ENCODE measurements around the gene GLRX. TPM values are rescaled to one million over a fixed set of nuclear protein-coding genes. Genes with fewer than 3 reads are reported as not detected.

GLRX gene
- total and polyA plus RNA-seq, 11 donors = 69.7 to 293 (median 116) TPM

GRCh38 chr5:95788493-95788892 is 34.0 kb downstream of the GLRX start:
- H3K36me3 ChIP-seq = peaks cover 0 to 82% (median 51%) of the 10 kb centered on the region in 9 donors

GRCh38 chr5:95786821-95787418 is 35.6 kb downstream of the GLRX start:
- H3K9me3 ChIP-seq = no peaks in the 10 kb centered on the region
- peaks cover 0 to 68% (median 38%) of the 10 kb centered on the region in 9 donors for H3K36me3 ChIP-seq
- H3K4me1 ChIP-seq = peaks cover 0 to 28% (median 10%) of the 10 kb centered on the region in 12 donors
- H3K27me3 ChIP-seq = no peaks in the 10 kb centered on the region
- TF ChIP-seq POLR2A (IDR thresholded peaks at IDR 0.05) = no peak
- no peak for TF ChIP-seq CTCF (IDR thresholded peaks at IDR 0.05)
- 61 to 81% (median 79%) methylated on average over 3 of the region's 3 CpGs for WGBS, 4 donors
- ATAC-seq (no peak), DNase-seq (no peak)
- intact Hi-C loops (cut with DNase I) = loop anchor here in 4 of 10 donors (10.0 kb wide), 2 partner anchors 122 to 548 kb away; no protein-coding TSS in a partner anchor
- H3K4me3 ChIP-seq = no peak overlapping the region
- peak overlapping the region in 2 of 12 donors; percentile 1 to 28 for H3K27ac ChIP-seq

More at GRCh38 chr5:95788493-95788892, 34.0 kb downstream of the GLRX start:
- H3K9me3 ChIP-seq = no peaks in the 10 kb centered on the region
- no peak overlapping the region for H3K27ac ChIP-seq
- DNase-seq = no peak
- ATAC-seq = no peak
- peaks cover 0 to 28% (median 10%) of the 10 kb centered on the region in 12 donors for H3K4me1 ChIP-seq
- intact Hi-C loops (cut with DNase I) = loop anchor here in 5 of 10 donors (2.0 to 10.0 kb wide), 3 partner anchors 54 to 546 kb away; no protein-coding TSS in a partner anchor
- WGBS, 4 donors = 91 to 94% (median 92%) methylated on average over 8 of the region's 8 CpGs
- no peak for TF ChIP-seq CTCF (IDR thresholded peaks at IDR 0.05)
- no peak for TF ChIP-seq POLR2A (IDR thresholded peaks at IDR 0.05)
- H3K27me3 ChIP-seq = no peaks in the 10 kb centered on the region
- H3K4me3 ChIP-seq = no peak overlapping the region

- intact Hi-C loops (cut with DNase I) = loop anchor here in 7 of 10 donors (5.0 to 10.0 kb wide), 7 partner anchors 33 to 553 kb away; partner anchors contain the start of gene RFESD (in 1 of the 7)
- WGBS, 4 donors = 57 to 67% (median 63%) methylated on average over 9 of the region's 9 CpGs
- H3K36me3 ChIP-seq = peaks cover 0 to 55% (median 26%) of the 10 kb centered on the region in 9 donors
- H3K27me3 ChIP-seq = no peaks in the 10 kb centered on the region
- DNase-seq (no peak), ATAC-seq (peak; percentile 20 to 52 (median 42))
- no peaks in the 10 kb centered on the region for H3K9me3 ChIP-seq
- peaks cover 0 to 50% (median 20%) of the 10 kb centered on the region in 12 donors for H3K4me1 ChIP-seq
- H3K27ac ChIP-seq = peak overlapping the region in 9 of 12 donors; percentile 8 to 56 (median 30)
- H3K4me3 ChIP-seq = no peak overlapping the region
- TF ChIP-seq POLR2A (IDR thresholded peaks at IDR 0.05) = no peak
- no peak for TF ChIP-seq CTCF (IDR thresholded peaks at IDR 0.05)
Observed at GRCh38 chr5:95784514-95785302, 37.8 kb downstream of the GLRX start.

- intact Hi-C loops (cut with DNase I) = loop anchor here in 7 of 10 donors (5.0 to 10.0 kb wide), 7 partner anchors 34 to 554 kb away; partner anchors contain the start of gene RFESD (in 1 of the 7)
- no peak for TF ChIP-seq CTCF (IDR thresholded peaks at IDR 0.05)
- Histone ChIP-seq H3K9me3 (no peaks in the 10 kb centered on the region), H3K36me3 (peaks cover 0 to 48% (median 19%) of the 10 kb centered on the region in 9 donors), H3K27me3 (no peaks in the 10 kb centered on the region), H3K27ac (peak overlapping the region in 4 of 12 donors; percentile 8 to 28 (median 16)), H3K4me3 (no peak overlapping the region), H3K4me1 (peaks cover 0 to 60% (median 26%) of the 10 kb centered on the region in 12 donors)
- 73 to 81% (median 77%) methylated on average over 3 of the region's 3 CpGs for WGBS, 4 donors
- DNase-seq (no peak), ATAC-seq (no peak)
Observed at GRCh38 chr5:95783661-95784060, 38.9 kb downstream of the GLRX start.

Measured in heart left ventricle (tissue), 16 donors.